Thyroid gland (tissue), 4 donors: ENCODE data around the gene TMEM170A.
"Not testable (repeated sequence)": the region's sequence is repeated elsewhere in the genome, so short reads cannot be mapped to it uniquely, and the experiment has no call there.

Experiments used
- POLR2A ChIP-seq, 2 donors: fragments of 450-650 bp; IDR thresholded peaks; one replicate each; pipeline ENCODE4 v1.6.1; 2017; ENCODE audit warnings: antibody characterized with exemption in 2 of 2, mild to moderate bottlenecking in 2 of 2, moderate library complexity in 1 of 2
- TF ChIP-seq, protein P1 (sequence below), 6 experiments: fragments of 200-600 bp in 3 of 6; fragments of 450-650 bp in 3 of 6; sonication (generic) in 3 of 6; IDR thresholded peaks; one replicate each; pipeline ENCODE4 v1.5.1; 2016 to 2019; ENCODE audit warnings: antibody characterized with exemption in 6 of 6, mild to moderate bottlenecking in 2 of 6, inconsistent platforms in 1 of 6, moderate library complexity in 1 of 6

DNA sequence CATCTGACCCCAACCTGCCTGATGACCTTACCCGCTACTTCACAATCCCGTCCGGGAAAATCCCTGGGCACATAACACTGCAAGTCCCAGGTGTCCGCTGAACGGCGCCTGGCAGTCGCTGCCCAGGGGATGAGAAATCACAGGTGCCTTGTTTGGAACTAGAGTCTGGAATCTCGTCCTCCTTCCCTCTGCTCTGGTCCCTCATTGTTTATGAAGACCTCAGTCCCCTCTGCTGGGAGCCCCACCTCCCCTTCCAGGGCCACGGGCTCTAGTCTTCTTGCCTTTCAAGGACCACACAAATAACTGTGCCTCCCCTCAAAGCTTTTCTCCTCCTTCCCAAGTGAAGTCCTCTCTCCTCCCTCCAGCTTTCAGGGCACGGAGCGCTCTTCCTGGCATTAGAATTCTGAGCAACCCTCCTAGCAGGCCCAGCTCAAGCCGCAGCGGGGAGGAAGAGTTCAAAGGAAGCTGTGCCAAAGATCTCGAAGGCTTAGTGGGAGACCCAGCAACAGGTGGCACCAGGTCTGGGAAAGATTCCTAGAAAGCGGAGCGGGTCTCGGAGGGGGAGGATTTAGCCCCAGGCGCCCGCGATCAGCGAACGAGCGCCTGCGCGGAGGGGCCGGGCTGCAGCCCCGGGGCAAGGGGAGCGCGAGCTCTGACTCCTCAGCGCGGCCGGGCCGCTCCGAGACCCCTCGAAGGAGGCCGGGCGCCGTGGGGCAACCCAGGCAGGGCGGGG, 934 bp downstream of the TMEM170A start:
- TF ChIP-seq, protein P1, sequence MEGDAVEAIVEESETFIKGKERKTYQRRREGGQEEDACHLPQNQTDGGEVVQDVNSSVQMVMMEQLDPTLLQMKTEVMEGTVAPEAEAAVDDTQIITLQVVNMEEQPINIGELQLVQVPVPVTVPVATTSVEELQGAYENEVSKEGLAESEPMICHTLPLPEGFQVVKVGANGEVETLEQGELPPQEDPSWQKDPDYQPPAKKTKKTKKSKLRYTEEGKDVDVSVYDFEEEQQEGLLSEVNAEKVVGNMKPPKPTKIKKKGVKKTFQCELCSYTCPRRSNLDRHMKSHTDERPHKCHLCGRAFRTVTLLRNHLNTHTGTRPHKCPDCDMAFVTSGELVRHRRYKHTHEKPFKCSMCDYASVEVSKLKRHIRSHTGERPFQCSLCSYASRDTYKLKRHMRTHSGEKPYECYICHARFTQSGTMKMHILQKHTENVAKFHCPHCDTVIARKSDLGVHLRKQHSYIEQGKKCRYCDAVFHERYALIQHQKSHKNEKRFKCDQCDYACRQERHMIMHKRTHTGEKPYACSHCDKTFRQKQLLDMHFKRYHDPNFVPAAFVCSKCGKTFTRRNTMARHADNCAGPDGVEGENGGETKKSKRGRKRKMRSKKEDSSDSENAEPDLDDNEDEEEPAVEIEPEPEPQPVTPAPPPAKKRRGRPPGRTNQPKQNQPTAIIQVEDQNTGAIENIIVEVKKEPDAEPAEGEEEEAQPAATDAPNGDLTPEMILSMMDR (IDR thresholded peaks at IDR 0.05), result not testable (repeated sequence)
- TF ChIP-seq POLR2A (IDR thresholded peaks at IDR 0.05), result not testable (repeated sequence)
